T47D (cell line): ENCODE measurements around the gene NANOS3.

Source experiments
- DNase-seq, 2 experiments: peaks; one replicate each; pipeline versions ENCODE4 v3.0.0 to v3.0.0-alpha.2; 2011 to 2012; ENCODE audit warnings: low read depth in 1 of 2, low spot score in 1 of 2
- JUND ChIP-seq: IDR thresholded peaks from 2 replicates; pipeline ENCODE4 v1.6.1; 2012; ENCODE audit warnings: low read depth
- in situ Hi-C: cut with HindIII; loops from 2 replicates; pipeline ENCODE4 v1.10.0; 2016; ENCODE audit warnings: low sequenced_read_pairs, low pct_unique_long_range_greater_than_20kb

NANOS3 gene

DNA sequence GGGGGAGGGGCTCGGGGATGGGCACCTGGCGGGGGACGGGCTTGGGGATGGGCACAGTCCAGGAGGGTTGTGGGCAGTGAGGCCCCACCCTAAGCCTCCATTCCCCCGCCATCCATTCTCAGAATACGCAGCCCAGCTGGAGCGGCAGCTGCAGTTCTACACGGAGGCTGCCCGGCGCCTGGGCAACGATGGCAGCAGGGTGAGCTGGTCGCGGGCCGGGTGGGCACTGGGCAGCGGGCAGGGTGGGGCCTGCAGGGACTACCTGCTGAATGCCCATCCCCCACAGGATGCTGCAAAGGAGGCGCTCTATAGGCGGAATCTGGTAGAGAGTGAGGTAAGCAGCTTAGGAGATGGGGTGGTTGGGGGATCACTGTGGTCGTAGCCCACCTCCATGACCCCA lies 53.0 kb downstream of the NANOS3 start:
- in situ Hi-C loops, result no loop called here
- TF ChIP-seq JUND, result no peak
- DNase-seq, result no peak
